Left renal cortex interstitium (tissue), 4 donors: Measurements from ENCODE around the gene BIN1. TPM values are rescaled to one million over a fixed set of nuclear protein-coding genes. Genes with fewer than 3 reads are reported as not detected.
A peak's percentile ranks its signal among the peaks of the same experiment; 100 is the strongest.
"Not testable (repeated sequence)": the region's sequence is repeated elsewhere in the genome, so short reads cannot be mapped to it uniquely, and the experiment has no call there.

Source experiments
- DNase-seq, 4 donors: peaks; one replicate each; pipeline ENCODE4 v3.0.0-alpha.2; 2013; ENCODE audit warnings: low read depth in 4 of 4, low spot score in 2 of 4, missing footprints in 1 of 4
- polyA plus RNA-seq, 4 donors: library from polyadenylated mRNA; unstranded; fragments of 120-200 nt; gene quantifications; one replicate each; pipeline ENCODE4 v1.2.1, GENCODE V29; 2013; ENCODE audit not compliant: insufficient read length in 4 of 4

The BIN1 gene
- polyA plus RNA-seq, 4 donors = 91.8 to 130 (median 124) TPM

DNA sequence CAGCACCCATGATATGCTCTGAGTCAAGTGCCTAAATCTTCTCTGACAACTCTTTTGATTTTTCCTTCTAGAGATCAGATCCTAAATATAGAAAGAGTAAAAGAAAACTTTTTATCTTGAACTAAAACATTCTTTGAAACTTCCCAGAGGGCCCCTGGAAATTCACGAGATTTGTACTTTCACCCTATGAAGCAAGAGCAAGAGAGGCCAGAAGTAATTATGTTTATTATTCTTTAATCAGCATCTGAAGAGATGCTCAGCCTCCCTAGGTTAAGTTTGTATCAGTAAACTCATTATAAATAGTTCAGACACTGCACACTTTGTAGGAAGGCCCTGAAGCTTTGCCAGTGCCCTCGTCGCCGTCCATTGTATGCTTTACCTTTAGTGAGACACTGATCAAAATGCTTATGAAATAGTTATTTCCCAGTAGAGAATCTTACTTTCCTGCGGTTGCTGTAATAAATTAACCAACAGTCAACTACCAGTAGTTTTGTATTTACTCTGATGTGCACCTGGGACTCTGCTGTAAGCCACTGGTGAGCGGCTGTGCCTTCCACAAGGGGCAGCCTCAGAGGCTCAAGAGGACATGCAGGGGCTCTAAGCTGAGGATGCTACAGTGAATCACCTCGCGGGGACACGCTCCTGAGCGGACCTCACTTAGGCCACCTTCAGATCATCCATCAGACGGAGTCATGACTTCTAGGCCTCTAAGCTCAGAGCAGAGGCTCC, 71.9 kb downstream of the BIN1 start:
- DNase-seq = no peak

DNA sequence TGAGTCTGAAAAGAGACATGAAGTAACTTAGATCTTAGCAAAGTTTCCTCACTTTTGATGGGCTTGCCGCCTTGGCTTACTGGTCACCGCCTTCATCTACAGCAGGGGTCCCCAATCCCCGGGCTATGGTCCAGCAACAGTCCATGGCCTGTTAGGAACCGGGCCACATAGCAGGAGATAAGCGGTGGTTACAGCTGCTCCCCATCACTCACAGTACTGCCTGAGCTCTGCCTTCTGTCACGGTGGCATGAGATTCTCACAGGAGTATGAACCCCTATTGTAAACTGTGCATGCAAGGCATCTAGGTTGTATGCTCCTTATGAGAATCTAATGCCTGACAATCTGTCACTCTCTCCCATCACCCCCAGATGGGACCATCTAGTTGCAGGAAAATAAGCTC, 72.9 kb downstream of the BIN1 start:
- no peak for DNase-seq

DNA sequence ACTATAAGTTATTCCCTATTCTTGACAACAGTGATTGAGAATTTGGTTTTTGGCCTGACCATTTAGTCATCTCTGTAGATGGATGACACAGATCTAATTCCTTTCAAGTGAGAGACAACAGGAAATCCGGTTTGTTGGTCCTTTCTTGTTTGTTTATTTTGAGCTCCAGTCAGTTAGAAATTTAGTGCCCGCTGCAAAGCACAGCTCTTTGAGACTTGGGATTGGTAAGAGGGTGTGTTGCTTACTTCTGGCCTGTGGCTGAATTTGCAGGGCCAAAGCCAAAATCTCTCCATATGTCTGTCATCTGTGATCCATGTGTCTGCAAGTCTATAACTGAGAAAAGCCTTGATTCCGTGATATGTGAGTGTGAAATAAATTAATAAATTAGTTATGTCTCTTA, 74.3 kb downstream of the BIN1 start:
- no peak for DNase-seq

DNA sequence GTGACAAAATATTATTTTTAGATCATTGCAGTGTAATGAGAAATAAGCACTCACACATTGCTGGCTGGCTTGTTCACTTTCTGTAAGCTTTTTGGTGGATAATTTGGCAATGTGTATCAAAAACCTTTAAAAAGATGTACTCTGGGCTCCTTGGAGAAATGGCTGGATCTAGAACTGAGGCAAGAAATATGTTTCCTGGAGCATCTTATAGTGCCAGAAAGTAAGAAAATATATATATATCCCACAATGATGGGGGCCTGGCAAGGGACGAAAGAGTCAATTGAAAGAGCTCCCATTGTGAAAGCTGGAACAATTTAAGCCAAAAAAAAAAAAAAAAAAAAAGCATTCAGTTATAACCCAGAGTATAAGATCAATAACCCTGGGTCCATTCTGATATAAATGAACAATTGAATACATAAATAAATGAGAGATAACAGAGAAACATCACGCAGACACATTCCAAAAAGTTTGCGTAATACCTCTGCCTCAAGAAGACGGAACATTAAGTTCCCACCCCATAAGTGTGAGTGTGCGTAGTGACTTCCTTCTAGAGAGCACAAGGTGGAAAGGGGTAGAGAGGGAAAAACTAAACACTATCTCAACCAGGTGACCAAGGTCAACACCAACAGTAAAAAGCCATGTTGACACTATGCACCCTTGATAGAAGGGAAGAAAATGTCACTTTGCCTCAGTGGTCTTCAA, 77.5 kb downstream of the BIN1 start:
- DNase-seq = no peak

DNA sequence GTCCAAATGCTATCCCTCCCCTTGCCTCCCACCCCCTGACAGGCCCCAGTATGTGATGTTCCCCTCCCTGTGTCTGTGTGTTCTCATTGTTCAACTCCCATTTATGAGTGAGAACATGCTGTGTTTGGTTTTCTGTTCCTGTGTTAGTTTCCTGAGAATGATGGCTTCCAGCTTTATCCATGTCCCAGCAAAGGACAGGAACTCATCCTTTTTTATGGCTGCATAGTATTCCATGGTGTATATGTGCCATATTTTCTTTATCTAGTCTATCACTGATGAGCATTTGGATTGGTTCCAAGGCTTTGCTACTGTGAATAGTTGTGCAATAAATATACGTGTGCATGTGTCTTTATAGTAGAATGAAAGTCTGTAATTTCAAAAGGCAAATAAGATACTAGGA, 78.2 kb downstream of the BIN1 start:
- not testable (repeated sequence) for DNase-seq

DNA sequence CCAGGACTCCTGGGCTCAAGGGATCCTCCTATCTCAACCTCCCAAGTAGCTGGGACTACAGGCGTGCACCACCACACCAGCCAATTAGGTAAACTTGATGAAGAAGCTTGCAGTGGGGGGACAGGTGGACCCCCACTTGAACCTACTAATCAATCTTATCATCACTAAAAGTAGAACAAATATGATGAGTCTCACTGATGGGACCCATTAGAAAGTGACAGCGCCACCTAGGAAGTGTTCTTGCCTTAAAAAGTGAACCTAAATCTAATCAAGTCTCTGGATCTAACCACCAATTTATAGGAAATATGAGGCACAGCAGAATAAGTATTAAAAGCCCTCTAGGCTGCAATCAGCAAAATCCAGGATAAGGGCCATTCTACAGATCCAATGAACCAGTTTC, 79.2 kb downstream of the BIN1 start:
- DNase-seq = no peak

GRCh38 chr2:127025359-127026166, 81.4 kb downstream of the BIN1 start:
- peak in 3 of 4 donors; percentile 47 to 63 (median 49) for DNase-seq

GRCh38 chr2:127024769-127025358, 82.1 kb downstream of the BIN1 start:
- DNase-seq = peak in 2 of 4 donors; percentile 29 to 41

DNA sequence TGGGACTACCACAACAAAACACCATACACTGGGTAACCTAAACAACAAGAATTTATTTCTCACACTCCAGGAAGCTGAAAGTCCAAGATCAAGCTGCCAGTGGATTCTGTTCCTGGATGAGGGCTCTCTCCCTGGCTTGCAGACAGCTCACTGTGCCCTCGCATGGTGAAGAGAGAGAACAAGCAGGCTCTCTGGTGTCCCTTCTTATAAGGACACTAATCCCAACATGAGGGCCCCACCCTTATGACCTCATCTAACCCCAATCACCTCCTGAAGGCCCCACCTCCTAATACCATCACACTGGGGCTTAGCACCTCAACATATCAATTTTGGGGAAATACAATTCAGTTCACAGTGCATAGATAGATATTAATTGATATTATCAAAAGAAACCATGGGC, 83.5 kb downstream of the BIN1 start:
- DNase-seq = no peak

GRCh38 chr2:127022817-127023216, 84.1 kb downstream of the BIN1 start:
- no peak for DNase-seq

- DNase-seq = no peak
Observed at GRCh38 chr2:127020536-127020935, 86.4 kb downstream of the BIN1 start.

DNA sequence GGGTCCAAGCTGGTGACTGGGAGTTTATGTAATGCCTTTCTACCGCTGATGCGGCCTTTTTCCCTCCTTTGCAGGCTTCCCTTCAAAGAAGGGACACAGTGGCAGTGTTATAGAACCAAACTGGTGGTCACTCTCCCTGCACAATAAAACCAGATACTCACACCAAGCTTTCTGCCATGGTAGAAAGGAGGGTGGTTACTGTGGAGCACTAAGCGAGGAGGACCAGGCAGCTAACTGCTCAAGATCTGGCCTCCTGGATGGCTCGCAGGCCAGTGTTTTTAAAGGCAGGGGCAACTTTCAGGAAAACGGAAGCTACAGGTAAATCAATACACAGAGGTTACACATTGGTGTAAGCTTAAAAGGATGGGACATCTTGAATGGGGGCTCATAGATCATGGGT, 89.4 kb downstream of the BIN1 start:
- DNase-seq = no peak

- no peak for DNase-seq
Observed at GRCh38 chr2:127016329-127016728, 90.6 kb downstream of the BIN1 start.

GRCh38 chr2:127015106-127015910, 91.6 kb downstream of the BIN1 start:
- DNase-seq = no peak

DNA sequence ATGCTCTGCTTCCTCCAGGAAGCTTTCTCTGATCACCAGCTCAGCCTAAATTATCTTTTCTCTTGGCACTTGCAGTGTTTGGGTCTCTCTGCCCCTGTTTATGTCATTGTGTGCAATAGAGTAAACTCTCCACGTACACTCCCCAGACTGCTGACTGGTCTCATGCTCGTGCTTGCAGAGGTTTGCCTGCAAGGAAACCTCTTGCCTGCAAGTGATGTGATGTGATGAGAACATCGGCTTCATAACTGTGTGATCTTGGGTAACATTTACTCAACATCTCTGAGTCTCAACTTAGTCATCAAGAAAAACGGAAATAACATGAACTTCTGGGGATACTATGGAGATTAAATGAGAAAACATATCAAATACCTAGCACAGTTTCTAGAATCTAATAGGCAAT, 92.3 kb downstream of the BIN1 start:
- DNase-seq = no peak

DNA sequence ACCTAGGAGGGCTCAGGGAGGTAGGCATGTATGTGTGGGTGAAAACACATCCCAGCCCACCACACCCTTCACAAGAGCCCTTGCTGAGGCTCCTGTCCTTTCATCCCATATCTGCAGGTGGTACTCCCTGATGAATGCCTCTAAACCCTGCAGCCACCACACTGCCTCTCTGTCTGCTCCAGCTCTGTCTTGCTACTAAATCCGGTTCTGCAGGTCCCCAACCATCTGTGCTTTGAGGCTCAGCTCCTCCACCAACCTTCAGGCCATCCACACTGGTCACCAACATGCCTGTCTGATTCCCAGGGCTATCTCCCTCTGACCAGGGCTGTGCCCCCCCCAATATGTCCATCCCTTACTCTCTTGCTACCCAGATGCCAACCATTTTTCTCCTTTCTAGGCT, 92.7 kb downstream of the BIN1 start:
- DNase-seq = no peak

DNA sequence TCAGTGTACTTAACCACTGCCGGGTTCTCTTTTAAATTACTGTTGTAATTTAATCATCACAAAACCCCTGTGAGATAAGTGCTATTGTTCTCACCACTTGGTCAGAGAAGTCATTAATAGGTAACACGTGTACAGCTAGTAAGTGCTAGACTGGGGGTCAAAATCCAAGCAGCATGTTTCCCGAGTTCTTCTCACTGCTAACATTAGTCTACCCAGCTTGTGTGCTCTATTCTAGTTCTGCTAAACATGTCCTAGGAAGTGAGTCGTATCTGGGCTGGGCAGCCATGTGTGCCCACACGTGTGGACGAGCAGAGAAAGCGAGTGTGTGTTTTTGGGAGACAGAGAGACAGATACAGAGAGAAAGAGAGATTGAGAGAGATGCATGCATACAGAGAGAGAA, 94.1 kb downstream of the BIN1 start:
- no peak for DNase-seq

DNA sequence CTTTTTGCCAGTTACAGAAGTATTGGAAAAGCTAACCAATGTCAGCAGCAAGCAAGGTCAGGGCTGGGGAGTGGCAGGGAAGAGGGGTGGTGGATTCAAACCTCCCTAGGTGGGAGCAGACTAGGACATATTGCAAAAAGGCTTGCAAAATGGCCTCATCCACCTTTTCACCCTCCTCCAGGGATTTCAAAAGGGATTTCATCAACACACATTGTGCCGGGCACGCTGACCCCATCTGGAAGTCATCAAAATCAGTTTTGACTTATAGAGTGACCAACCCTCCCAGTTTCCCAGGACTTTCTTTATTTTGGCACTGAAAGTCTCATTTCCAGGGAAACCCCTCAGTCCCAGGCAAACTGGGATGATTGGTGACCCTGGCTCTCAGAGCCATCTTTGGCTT, 94.7 kb downstream of the BIN1 start:
- DNase-seq = no peak

GRCh38 chr2:127011796-127012195, 95.2 kb downstream of the BIN1 start:
- no peak for DNase-seq

- no peak for DNase-seq
Observed at GRCh38 chr2:127011231-127011661, 95.7 kb downstream of the BIN1 start.
